ENCODE data around the gene GRM5.
"Not testable (repeated sequence)": the region's sequence is repeated elsewhere in the genome, so short reads cannot be mapped to it uniquely, and the experiment has no call there.

Gene GRM5

GRCh38 chr11:88535266-88535665 is 530.5 kb downstream of the GRM5 start:
- no peak for DNase-seq

GRCh38 chr11:88534706-88535105 is 531.1 kb downstream of the GRM5 start:
- DNase-seq = not testable (repeated sequence)

GRCh38 chr11:88534185-88534584 is 531.6 kb downstream of the GRM5 start:
- no peak for DNase-seq

- DNase-seq = no peak
Measured at GRCh38 chr11:88533001-88533400, 532.8 kb downstream of the GRM5 start.

GRCh38 chr11:88531831-88532230 is 534.0 kb downstream of the GRM5 start:
- no peak for DNase-seq

- DNase-seq = no peak
Measured at GRCh38 chr11:88529426-88529825, 536.4 kb downstream of the GRM5 start.

GRCh38 chr11:88523386-88524071 is 542.3 kb downstream of the GRM5 start:
- DNase-seq = no peak

- DNase-seq = no peak
Measured at GRCh38 chr11:88522624-88523385, 543.0 kb downstream of the GRM5 start.

- no peak for DNase-seq
Measured at GRCh38 chr11:88521799-88522201, 544.0 kb downstream of the GRM5 start.

GRCh38 chr11:88521399-88521798 is 544.4 kb downstream of the GRM5 start:
- no peak for DNase-seq

GRCh38 chr11:88520391-88520790 is 545.4 kb downstream of the GRM5 start:
- DNase-seq = no peak

GRCh38 chr11:88515002-88515401 is 550.8 kb downstream of the GRM5 start:
- no peak for DNase-seq

- no peak for DNase-seq
Measured at GRCh38 chr11:88511006-88511405, 554.8 kb downstream of the GRM5 start.

GRCh38 chr11:88508759-88509581 is 556.8 kb downstream of the GRM5 start:
- DNase-seq = peak; percentile 28

- no peak for DNase-seq
Measured at GRCh38 chr11:88508418-88508758, 557.4 kb downstream of the GRM5 start.

GRCh38 chr11:88507771-88508417 is 557.9 kb downstream of the GRM5 start:
- DNase-seq = no peak

GRCh38 chr11:88501541-88501940 is 564.2 kb downstream of the GRM5 start:
- DNase-seq = no peak

GRCh38 chr11:88495836-88496235 is 569.9 kb downstream of the GRM5 start:
- DNase-seq = no peak

- DNase-seq = no peak
Measured at GRCh38 chr11:88494848-88495247, 570.9 kb downstream of the GRM5 start.

- DNase-seq = no peak
Measured at GRCh38 chr11:88491674-88492073, 574.1 kb downstream of the GRM5 start.

GRCh38 chr11:88489030-88489429 is 576.8 kb downstream of the GRM5 start:
- no peak for DNase-seq

GRCh38 chr11:88487646-88488045 is 578.1 kb downstream of the GRM5 start:
- DNase-seq = no peak

All from suppressor macrophage treated with lipopolysaccharide for 4 hours (primary cell).